H9 (cell line): ENCODE measurements around the gene CENPV. TPM values are rescaled to one million over a fixed set of nuclear protein-coding genes. Genes with fewer than 3 reads are reported as not detected.

Source experiments
- DNase-seq: peaks from one replicate; pipeline ENCODE4 v3.0.0-alpha.2; 2017
- H2AFZ ChIP-seq: one replicate; pipeline ENCODE4 v1.6.1; 2013; ENCODE audit warnings: mild to moderate bottlenecking, low read length, control low read depth, moderate library complexity
- H2AK5ac ChIP-seq: 2 replicates; pipeline ENCODE4 v1.6.1; 2013; ENCODE audit warnings: low read length, control low read depth, mixed read lengths; ENCODE audit not compliant: insufficient read length
- H2BK120ac ChIP-seq: one replicate; pipeline ENCODE4 v1.6.1; 2013; ENCODE audit warnings: low read depth, mild to moderate bottlenecking, low read length, control low read depth, inconsistent platforms; ENCODE audit not compliant: poor library complexity, severe bottlenecking
- H2BK12ac ChIP-seq: 2 replicates; pipeline ENCODE4 v1.6.1; 2013; ENCODE audit warnings: low read length, control low read depth, mixed read lengths, low read depth; ENCODE audit not compliant: insufficient read length
- H2BK15ac ChIP-seq: 2 replicates; pipeline ENCODE4 v1.6.1; 2013; ENCODE audit warnings: low read depth, low read length, control low read depth
- H2BK20ac ChIP-seq: one replicate; pipeline ENCODE4 v1.6.1; 2013; ENCODE audit warnings: low read depth, mild to moderate bottlenecking, low read length, control low read depth, inconsistent platforms; ENCODE audit not compliant: poor library complexity, severe bottlenecking
- H2BK5ac ChIP-seq: 2 replicates; pipeline ENCODE4 v1.6.1; 2013; ENCODE audit warnings: low read length, control low read depth, mixed read lengths; ENCODE audit not compliant: insufficient read length
- H3K14ac ChIP-seq: 2 replicates; pipeline ENCODE4 v1.6.1; 2013; ENCODE audit warnings: low read length, control low read depth; ENCODE audit not compliant: insufficient read depth
- H3K18ac ChIP-seq: 2 replicates; pipeline ENCODE4 v1.6.1; 2013; ENCODE audit warnings: low read depth, mild to moderate bottlenecking, mixed read lengths, low read length, control low read depth; ENCODE audit not compliant: insufficient read length
- H3K23ac ChIP-seq: 2 replicates; pipeline ENCODE4 v1.6.1; 2013; ENCODE audit warnings: low read length, control low read depth, mixed read lengths, low read depth; ENCODE audit not compliant: insufficient read length
- H3K23me2 ChIP-seq: 2 replicates; pipeline ENCODE4 v1.6.1; 2013; ENCODE audit warnings: low read depth, mild to moderate bottlenecking, mixed read lengths, low read length, control low read depth; ENCODE audit not compliant: insufficient read length, poor library complexity, severe bottlenecking
- H3K27ac ChIP-seq: 2 replicates; pipeline ENCODE4 v1.5.1; 2013; ENCODE audit warnings: low read length, control low read depth, mixed read lengths, low read depth; ENCODE audit not compliant: insufficient read length
- H3K27me3 ChIP-seq: 2 replicates; pipeline ENCODE4 v1.6.1; 2013; ENCODE audit warnings: low read length, control low read depth, inconsistent platforms; ENCODE audit not compliant: insufficient read depth
- H3K4ac ChIP-seq: 2 replicates; pipeline ENCODE4 v1.6.1; 2013; ENCODE audit warnings: low read depth, mild to moderate bottlenecking, control low read depth, inconsistent platforms, low read length, moderate library complexity
- H3K4me1 ChIP-seq: 2 replicates; pipeline ENCODE4 v1.6.1; 2013; ENCODE audit warnings: low read length, control low read depth, inconsistent platforms; ENCODE audit not compliant: insufficient read depth
- H3K4me2 ChIP-seq: 2 replicates; pipeline ENCODE4 v1.6.1; 2013; ENCODE audit warnings: low read length, control low read depth, mixed read lengths; ENCODE audit not compliant: insufficient read length, insufficient read depth
- H3K56ac ChIP-seq: 2 replicates; pipeline ENCODE4 v1.6.1; 2013; ENCODE audit warnings: low read depth, mild to moderate bottlenecking, mixed read lengths, low read length, control low read depth; ENCODE audit not compliant: insufficient read length
- H3K79me1 ChIP-seq: 2 replicates; pipeline ENCODE4 v1.6.1; 2013; ENCODE audit warnings: low read depth, mild to moderate bottlenecking, moderate library complexity, low read length, control low read depth, inconsistent platforms; ENCODE audit not compliant: insufficient read depth, poor library complexity, severe bottlenecking
- H3K79me2 ChIP-seq: 2 replicates; pipeline ENCODE4 v1.6.1; 2013; ENCODE audit warnings: low read length, control low read depth, inconsistent platforms; ENCODE audit not compliant: insufficient read depth
- H3K9ac ChIP-seq: 2 replicates; pipeline ENCODE4 v1.6.1; 2013; ENCODE audit warnings: low read length, control low read depth, mixed read lengths; ENCODE audit not compliant: insufficient read length; ENCODE audit errors: extremely low read depth
- H3K9me3 ChIP-seq: one replicate; pipeline ENCODE4 v1.6.1; 2013; ENCODE audit warnings: low read depth, low read length, inconsistent platforms; ENCODE audit not compliant: control insufficient read depth
- H3T11ph ChIP-seq: one replicate; pipeline ENCODE4 v1.6.1; 2013; ENCODE audit warnings: mild to moderate bottlenecking, low read length, control low read depth, inconsistent platforms
- H4K20me1 ChIP-seq: one replicate; pipeline ENCODE4 v1.6.1; 2013; ENCODE audit not compliant: control insufficient read depth, insufficient read length, insufficient read depth
- H4K5ac ChIP-seq: 2 replicates; pipeline ENCODE4 v1.6.1; 2013; ENCODE audit warnings: low read depth, mild to moderate bottlenecking, mixed read lengths, low read length, control low read depth; ENCODE audit not compliant: insufficient read length
- H4K8ac ChIP-seq: replicated peaks from 2 replicates; pipeline ENCODE4 v1.6.1; 2013; ENCODE audit warnings: low read length, control low read depth, mixed read lengths, low read depth; ENCODE audit not compliant: insufficient read length
- H4K91ac ChIP-seq: 2 replicates; pipeline ENCODE4 v1.6.1; 2013; ENCODE audit warnings: low read depth, mild to moderate bottlenecking, moderate library complexity, mixed read lengths, low read length, control low read depth; ENCODE audit not compliant: insufficient read length
- H3K27ac Mint-ChIP-seq, 3 experiments: 2 replicates in 2 of 3; 3 replicates in 1 of 3; pipeline ENCODE4 v1.8.0; 2020 to 2021; ENCODE audit warnings: mixed read lengths in 3 of 3, mild to moderate bottlenecking in 1 of 3, moderate library complexity in 1 of 3
- H3K27me3 Mint-ChIP-seq: 2 replicates; pipeline ENCODE4 v1.8.0; 2021; ENCODE audit warnings: low read depth, mild to moderate bottlenecking, moderate library complexity, mixed read lengths
- H3K36me3 Mint-ChIP-seq, 3 experiments: 2 replicates in 2 of 3; 3 replicates in 1 of 3; pipeline ENCODE4 v1.8.0; 2020 to 2021; ENCODE audit warnings: low read depth in 3 of 3, mixed read lengths in 3 of 3; ENCODE audit not compliant: insufficient read depth in 1 of 3
- H3K4me1 Mint-ChIP-seq, 2 experiments: 2 replicates each; pipeline ENCODE4 v1.8.0; 2020; ENCODE audit warnings: mixed read lengths in 2 of 2
- H3K4me3 Mint-ChIP-seq, 2 experiments: 2 replicates in 1 of 2; 3 replicates in 1 of 2; pipeline ENCODE4 v1.8.0; 2020 to 2021; ENCODE audit warnings: mild to moderate bottlenecking in 2 of 2, mixed read lengths in 2 of 2, moderate library complexity in 1 of 2
- H3K9me3 Mint-ChIP-seq, 2 experiments: 2 replicates in 1 of 2; 3 replicates in 1 of 2; pipeline ENCODE4 v1.8.0; 2020; ENCODE audit warnings: mild to moderate bottlenecking in 2 of 2, mixed read lengths in 2 of 2, moderate library complexity in 1 of 2
- CTCF ChIP-seq: fragments of 200-600 bp; sonication (generic); conservative IDR thresholded peaks from 3 replicates; pipeline ENCODE4 v1.8.0; 2021; ENCODE audit warnings: antibody characterized with exemption, mild to moderate bottlenecking
- WGBS: extraction: QIAGEN DNeasy Blood & Tissue Kit; methylation state at CpG from one replicate; pipeline ENCODE4 v1.1.7; 2013; ENCODE audit warnings: missing lambda C conversion rate, low lambda C conversion rate, mixed read lengths; ENCODE audit not compliant: insufficient read length; ENCODE audit errors: extremely low coverage; 5-methylcytosine and 5-hydroxymethylcytosine counted together
- total RNA-seq: library from RNA; stranded (reverse); gene quantifications from 2 replicates; pipeline ENCODE4 v1.2.1, GENCODE V29; 2021

The CENPV gene
- total RNA-seq, 1 experiment from 2014 or later = 200 TPM

- Histone ChIP-seq H3K56ac (no peak overlapping the region), H4K20me1 (no peaks in the 10 kb centered on the region), H3K23me2 (no peaks in the 10 kb centered on the region), H3K4me1 (no peaks in the 10 kb centered on the region), H3K4ac (no peak overlapping the region), H2AFZ (no peak overlapping the region), H4K8ac (no peak overlapping the region), H3K27me3 (no peaks in the 10 kb centered on the region), H3K9me3 (no peaks in the 10 kb centered on the region), H3K14ac (no peak overlapping the region), H3K9ac (no peak overlapping the region), H4K5ac (no peak overlapping the region), H3K4me2 (no peak overlapping the region), H4K91ac (no peak overlapping the region), H3K23ac (no peak overlapping the region), H3T11ph (no peak overlapping the region), H2BK5ac (no peak overlapping the region), H3K79me1 (no peaks in the 10 kb centered on the region), H3K27ac (no peak overlapping the region), H2BK12ac (no peak overlapping the region), H2BK15ac (no peak overlapping the region), H2AK5ac (no peak overlapping the region), H3K79me2 (no peaks in the 10 kb centered on the region), H3K18ac (no peak overlapping the region), H2BK20ac (no peak overlapping the region), H2BK120ac (no peak overlapping the region)
- WGBS = no CpG with 5 or more reads among the region's 3 CpGs
- Mint-ChIP-seq H3K27me3 (no peaks in the 10 kb centered on the region), H3K36me3 (peaks cover 4 to 15% (median 5%) of the 10 kb centered on the region in 3 experiments; a peak in 5 of 7 replicates), H3K27ac (no peak overlapping the region), H3K4me1 (peaks cover 2 to 8% of the 10 kb centered on the region in 2 experiments; a peak in 2 of 4 replicates), H3K4me3 (no peak overlapping the region), H3K9me3 (peaks cover 0 to 5% of the 10 kb centered on the region in 2 experiments; a peak in 1 of 5 replicates)
- no peak for DNase-seq
- no peak for TF ChIP-seq CTCF
Observed at GRCh38 chr17:16327018-16327417, 26.3 kb downstream of the CENPV start.
